ENCODE results near the gene PWWP2B.

Gene PWWP2B

DNA sequence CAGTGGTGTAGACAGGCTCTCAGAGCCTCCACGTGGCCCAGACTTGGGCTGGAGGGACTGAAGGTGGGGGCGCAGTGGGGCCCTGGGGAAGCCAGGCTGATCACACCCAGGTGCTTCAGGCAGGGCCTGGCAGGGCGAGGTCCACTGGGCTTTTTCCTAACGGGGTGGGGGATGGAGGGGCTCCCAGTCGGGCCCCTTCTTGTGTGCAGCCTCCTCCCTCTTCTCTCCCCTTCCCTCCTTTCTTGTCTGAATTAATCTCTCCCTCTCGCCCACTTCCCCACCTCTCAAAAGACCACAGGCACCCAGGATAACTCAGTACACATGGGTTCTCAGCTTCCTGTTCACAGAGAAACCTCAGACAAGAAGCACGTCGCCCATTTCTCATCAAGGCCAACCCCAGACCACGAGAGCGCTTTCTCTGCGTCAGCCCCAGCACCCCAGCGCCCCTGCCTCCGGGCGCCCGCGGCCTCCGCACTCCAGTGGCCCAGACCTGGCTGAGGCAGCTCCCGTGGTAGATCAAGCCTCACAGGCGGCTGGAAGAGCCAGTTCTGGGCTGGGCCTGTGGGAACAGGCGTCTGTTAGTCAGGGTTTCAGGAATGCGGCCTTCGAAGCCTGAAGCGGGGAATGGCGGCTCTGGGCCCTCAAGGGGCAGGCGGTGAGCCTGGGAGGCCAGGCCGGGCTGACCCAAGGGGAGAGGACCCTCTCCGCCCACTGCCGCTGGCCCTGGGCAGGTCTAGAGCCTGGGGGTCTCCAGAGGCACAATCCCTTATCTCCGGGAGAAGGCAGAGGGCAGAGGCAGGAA is 50.6 kb downstream of the PWWP2B start:
- H3K4me1 ChIP-seq (ENCODE audit: control insufficient read depth, low read length): peaks cover 67% of the 10 kb centered on the region
- peak overlapping the region; percentile 88 for H3K27ac ChIP-seq (ENCODE audit: low read depth, low read length)
- H4K20me1 ChIP-seq (ENCODE audit: control insufficient read depth, insufficient read depth, low read depth, low read length): no peaks in the 10 kb centered on the region
- H3K36me3 ChIP-seq (ENCODE audit: control insufficient read depth, low read length): no peaks in the 10 kb centered on the region
- H3K9me2 ChIP-seq (replicated peaks; ENCODE audit: control insufficient read depth, low read length): no peaks in the 10 kb centered on the region
- no peak for TF ChIP-seq EZH2phosphoT487 (IDR thresholded peaks at IDR 0.05; ENCODE audit: borderline replicate concordance, low read length)
- no peak for TF ChIP-seq CTCF (IDR thresholded peaks at IDR 0.05; ENCODE audit: low read depth, low read length, poor library complexity, severe bottlenecking)
- H3K79me2 ChIP-seq (ENCODE audit: control insufficient read depth, low read length): no peaks in the 10 kb centered on the region
- no peaks in the 10 kb centered on the region for H3K9me3 ChIP-seq (ENCODE audit: control insufficient read depth, insufficient read depth, low read length)
- peak overlapping the region; percentile 90 for H3K4me2 ChIP-seq (ENCODE audit: low read length)
- no peaks in the 10 kb centered on the region for H3K27me3 ChIP-seq (ENCODE audit: control insufficient read depth, low read length)
- peak overlapping the region; percentile 72 for H3K4me3 ChIP-seq (ENCODE audit: low read length)
- H3F3A ChIP-seq (ENCODE audit: control insufficient read depth, insufficient read depth): peaks cover 13% of the 10 kb centered on the region

GRCh38 chr10:132448248-132448731 is 51.3 kb downstream of the PWWP2B start:
- Histone ChIP-seq H3K36me3 (ENCODE audit: control insufficient read depth, low read length) (no peaks in the 10 kb centered on the region), H3K4me1 (ENCODE audit: control insufficient read depth, low read length) (peaks cover 73% of the 10 kb centered on the region), H3K27ac (ENCODE audit: low read depth, low read length) (peak overlapping the region; percentile 88), H4K20me1 (ENCODE audit: control insufficient read depth, insufficient read depth, low read depth, low read length) (no peaks in the 10 kb centered on the region), H3K9me3 (ENCODE audit: control insufficient read depth, insufficient read depth, low read length) (no peaks in the 10 kb centered on the region), H3K9me2 (replicated peaks; ENCODE audit: control insufficient read depth, low read length) (no peaks in the 10 kb centered on the region), H3K4me2 (ENCODE audit: low read length) (peak overlapping the region; percentile 90), H3K27me3 (ENCODE audit: control insufficient read depth, low read length) (no peaks in the 10 kb centered on the region), H3K4me3 (ENCODE audit: low read length) (peak overlapping the region; percentile 72), H3K79me2 (ENCODE audit: control insufficient read depth, low read length) (no peaks in the 10 kb centered on the region), H3F3A (ENCODE audit: control insufficient read depth, insufficient read depth) (peaks cover 13% of the 10 kb centered on the region)
- TF ChIP-seq EZH2phosphoT487 (IDR thresholded peaks at IDR 0.05; ENCODE audit: borderline replicate concordance, low read length) (no peak), CTCF (IDR thresholded peaks at IDR 0.05; ENCODE audit: low read depth, low read length, poor library complexity, severe bottlenecking) (no peak)

DNA sequence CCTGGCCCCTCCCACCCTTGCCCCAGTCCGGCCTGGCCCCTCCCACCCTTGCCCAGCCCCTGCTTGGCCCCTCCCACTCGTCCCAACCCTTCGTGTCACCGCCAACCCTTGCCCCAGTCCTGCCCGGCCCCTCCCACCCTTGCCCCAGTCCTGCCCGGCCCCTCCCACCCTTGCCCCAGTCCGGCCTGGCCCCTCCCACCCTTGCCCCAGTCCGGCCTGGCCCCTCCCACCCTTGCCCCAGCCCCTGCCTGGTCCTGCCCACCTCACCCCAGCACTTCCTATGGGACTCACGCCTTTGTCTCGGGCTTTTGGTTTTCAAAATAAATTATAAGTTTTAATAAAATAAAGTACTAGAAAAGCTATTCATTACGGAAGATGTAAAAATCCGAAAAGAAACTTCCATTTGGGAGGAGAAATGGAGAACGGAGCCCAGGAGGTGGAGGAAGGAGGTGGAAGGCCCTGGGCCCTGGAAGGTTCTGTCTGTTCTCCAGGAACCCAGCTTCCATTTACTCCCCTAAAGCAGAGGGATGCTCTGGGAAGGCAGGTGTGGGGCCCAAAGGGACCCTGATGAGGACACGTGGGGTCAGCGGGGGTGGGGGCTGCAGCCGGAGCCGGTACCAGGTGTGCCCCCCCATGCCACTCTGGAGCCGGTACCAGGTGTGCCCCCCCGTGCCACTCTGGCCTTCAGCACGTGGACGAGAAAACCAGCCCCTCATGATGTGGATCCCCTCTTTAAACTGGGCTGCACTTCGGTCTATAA is 52.2 kb downstream of the PWWP2B start:
- Histone ChIP-seq H3K9me3 (ENCODE audit: control insufficient read depth, insufficient read depth, low read length) (no peaks in the 10 kb centered on the region), H3K79me2 (ENCODE audit: control insufficient read depth, low read length) (no peaks in the 10 kb centered on the region), H3K9me2 (replicated peaks; ENCODE audit: control insufficient read depth, low read length) (no peaks in the 10 kb centered on the region), H3K4me3 (ENCODE audit: low read length) (no peak overlapping the region), H3K4me2 (ENCODE audit: low read length) (no peak overlapping the region), H3K36me3 (ENCODE audit: control insufficient read depth, low read length) (no peaks in the 10 kb centered on the region), H3K27me3 (ENCODE audit: control insufficient read depth, low read length) (no peaks in the 10 kb centered on the region), H3K27ac (ENCODE audit: low read depth, low read length) (no peak overlapping the region), H3K4me1 (ENCODE audit: control insufficient read depth, low read length) (peaks cover 69% of the 10 kb centered on the region), H3F3A (ENCODE audit: control insufficient read depth, insufficient read depth) (peaks cover 13% of the 10 kb centered on the region), H4K20me1 (ENCODE audit: control insufficient read depth, insufficient read depth, low read depth, low read length) (no peaks in the 10 kb centered on the region)
- TF ChIP-seq EZH2phosphoT487 (IDR thresholded peaks at IDR 0.05; ENCODE audit: borderline replicate concordance, low read length) (no peak), CTCF (IDR thresholded peaks at IDR 0.05; ENCODE audit: low read depth, low read length, poor library complexity, severe bottlenecking) (no peak)
